GM11168 (cell line): Measurements from ENCODE around the gene SYCP1.
"Not testable (repeated sequence)": the region's sequence is repeated elsewhere in the genome, so short reads cannot be mapped to it uniquely, and the experiment has no call there.

Experiments
- in situ Hi-C: fragments of 300-500 bp; cut with MboI; formaldehyde crosslinking; loops from one replicate; pipeline ENCODE4 v1.12.0; 2022; ENCODE audit warnings: low sequenced_read_pairs; ENCODE audit not compliant: unreplicated experiment

Gene SYCP1, protein sequence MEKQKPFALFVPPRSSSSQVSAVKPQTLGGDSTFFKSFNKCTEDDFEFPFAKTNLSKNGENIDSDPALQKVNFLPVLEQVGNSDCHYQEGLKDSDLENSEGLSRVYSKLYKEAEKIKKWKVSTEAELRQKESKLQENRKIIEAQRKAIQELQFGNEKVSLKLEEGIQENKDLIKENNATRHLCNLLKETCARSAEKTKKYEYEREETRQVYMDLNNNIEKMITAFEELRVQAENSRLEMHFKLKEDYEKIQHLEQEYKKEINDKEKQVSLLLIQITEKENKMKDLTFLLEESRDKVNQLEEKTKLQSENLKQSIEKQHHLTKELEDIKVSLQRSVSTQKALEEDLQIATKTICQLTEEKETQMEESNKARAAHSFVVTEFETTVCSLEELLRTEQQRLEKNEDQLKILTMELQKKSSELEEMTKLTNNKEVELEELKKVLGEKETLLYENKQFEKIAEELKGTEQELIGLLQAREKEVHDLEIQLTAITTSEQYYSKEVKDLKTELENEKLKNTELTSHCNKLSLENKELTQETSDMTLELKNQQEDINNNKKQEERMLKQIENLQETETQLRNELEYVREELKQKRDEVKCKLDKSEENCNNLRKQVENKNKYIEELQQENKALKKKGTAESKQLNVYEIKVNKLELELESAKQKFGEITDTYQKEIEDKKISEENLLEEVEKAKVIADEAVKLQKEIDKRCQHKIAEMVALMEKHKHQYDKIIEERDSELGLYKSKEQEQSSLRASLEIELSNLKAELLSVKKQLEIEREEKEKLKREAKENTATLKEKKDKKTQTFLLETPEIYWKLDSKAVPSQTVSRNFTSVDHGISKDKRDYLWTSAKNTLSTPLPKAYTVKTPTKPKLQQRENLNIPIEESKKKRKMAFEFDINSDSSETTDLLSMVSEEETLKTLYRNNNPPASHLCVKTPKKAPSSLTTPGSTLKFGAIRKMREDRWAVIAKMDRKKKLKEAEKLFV

GRCh38 chr1:114854693-114855320, at the start of gene SYCP1:
SYCP1 (plus strand) TSS chr1:114854863; CDS start chr1:114855465, 602 bp downstream.
- in situ Hi-C loops, result no loop called here

- in situ Hi-C loops, result no loop called here
Observed at GRCh38 chr1:114819869-114820268, 34.8 kb upstream of the SYCP1 start.

- in situ Hi-C loops, result no loop called here
Observed at GRCh38 chr1:114820392-114820791, 34.3 kb upstream of the SYCP1 start.

GRCh38 chr1:114821978-114822377, 32.7 kb upstream of the SYCP1 start:
- in situ Hi-C loops, result no loop called here

GRCh38 chr1:114828251-114828650, 26.4 kb upstream of the SYCP1 start:
- in situ Hi-C loops, result no loop called here

GRCh38 chr1:114830075-114830474, 24.6 kb upstream of the SYCP1 start:
- in situ Hi-C loops, result not testable (repeated sequence)

- in situ Hi-C loops, result no loop called here
Observed at GRCh38 chr1:114831276-114831994, 23.2 kb upstream of the SYCP1 start.

- in situ Hi-C loops, result no loop called here
Observed at GRCh38 chr1:114832057-114832456, 22.6 kb upstream of the SYCP1 start.

DNA sequence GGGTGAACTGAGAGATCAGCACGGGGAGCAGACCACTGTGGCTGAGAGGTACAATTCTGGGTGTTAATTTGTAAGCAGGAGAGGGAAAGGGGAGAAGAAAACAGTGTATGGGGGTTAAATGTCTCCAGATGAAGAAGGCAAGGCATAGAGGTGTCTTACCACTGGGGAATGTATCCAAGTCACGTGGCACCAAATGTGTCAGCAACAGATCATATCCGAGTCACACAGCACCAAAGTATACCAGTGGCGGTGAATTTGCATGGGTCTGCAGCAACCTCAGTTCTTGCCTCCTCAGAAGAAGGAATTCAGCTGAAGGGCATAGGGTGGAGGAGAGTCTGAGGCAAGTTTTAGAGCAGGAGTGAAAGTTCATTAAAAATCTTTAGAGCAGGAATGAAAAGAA, 21.2 kb upstream of the SYCP1 start:
- in situ Hi-C loops, result no loop called here

- in situ Hi-C loops, result no loop called here
Observed at GRCh38 chr1:114844270-114844669, 10.4 kb upstream of the SYCP1 start.

DNA sequence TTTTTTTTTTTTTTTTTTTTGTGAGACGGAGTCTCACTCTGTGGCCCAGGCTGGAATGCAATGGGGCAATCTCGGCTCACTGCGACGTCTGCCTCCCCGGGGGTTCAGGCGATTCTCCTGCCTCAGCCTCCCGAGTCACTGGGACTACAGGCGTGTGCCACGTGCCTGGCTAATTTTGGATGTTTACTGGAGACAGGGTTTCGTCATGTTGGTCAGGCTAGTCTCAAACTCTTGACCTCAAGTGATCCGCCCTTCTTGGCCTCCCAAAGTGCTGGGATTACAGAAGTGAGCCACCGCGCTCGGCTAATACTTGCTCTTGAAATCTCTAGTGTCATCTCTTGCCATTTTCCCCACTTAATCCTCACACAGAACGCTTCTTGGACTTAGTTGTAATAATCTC, 1.1 kb upstream of the SYCP1 start:
- in situ Hi-C loops, result no loop called here

DNA sequence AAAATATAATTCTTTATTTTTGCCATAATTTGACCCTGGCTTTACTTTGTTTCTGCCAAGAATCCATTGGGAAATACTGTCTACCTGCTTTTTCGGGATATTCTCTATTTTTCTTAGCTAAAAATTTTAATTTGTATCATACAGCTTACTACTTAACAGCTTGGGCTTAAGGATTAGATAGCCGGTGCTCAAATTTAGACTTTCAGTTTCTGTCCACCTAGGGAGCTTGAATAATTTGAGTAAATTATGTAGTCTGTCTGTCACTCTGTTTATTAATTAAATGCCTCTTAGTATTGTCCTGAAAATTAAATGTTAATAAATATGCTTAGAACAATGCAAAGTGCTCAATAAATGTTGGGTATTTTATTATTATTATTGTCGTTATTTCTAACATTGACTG, 6.7 kb downstream of the SYCP1 start:
- in situ Hi-C loops, result no loop called here

DNA sequence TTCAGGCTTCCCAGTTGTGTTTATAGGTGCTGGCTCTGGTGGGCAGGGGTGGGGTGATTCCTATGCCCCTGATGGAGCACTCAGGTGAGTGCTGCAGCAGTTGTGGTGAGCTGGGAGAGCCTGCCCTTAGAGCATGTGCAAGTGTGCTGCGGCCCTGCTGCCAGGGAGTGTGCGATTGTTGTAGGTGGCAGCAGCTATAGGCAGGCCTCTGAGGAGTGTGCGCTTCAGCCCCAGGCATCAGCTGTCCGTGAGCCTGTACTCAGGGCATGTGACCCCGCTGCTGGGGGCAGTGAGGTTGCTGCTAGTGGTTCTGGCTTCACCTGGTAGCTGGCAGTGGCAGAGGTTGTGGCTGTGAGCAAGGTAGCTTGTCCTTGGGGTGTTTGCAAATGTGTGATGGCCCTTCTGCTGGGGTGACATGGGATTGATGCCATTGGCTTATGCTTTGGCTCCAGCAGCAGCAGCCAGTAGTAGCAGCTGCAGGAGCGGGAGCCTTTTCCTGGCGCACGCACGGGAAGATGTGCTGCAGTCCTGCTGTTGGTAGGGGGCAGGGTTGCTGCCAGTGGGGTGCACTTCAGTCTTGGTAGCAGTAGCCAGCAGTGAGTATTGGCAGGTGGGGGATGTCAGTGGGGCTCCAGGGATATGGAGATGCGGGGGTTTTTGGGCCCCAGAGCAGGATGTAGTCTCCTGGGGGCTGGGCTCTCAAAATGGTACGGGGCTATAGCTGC, 37.7 kb downstream of the SYCP1 start:
- in situ Hi-C loops, result no loop called here

- in situ Hi-C loops, result no loop called here
Observed at GRCh38 chr1:114896795-114897194, 42.1 kb downstream of the SYCP1 start.

GRCh38 chr1:114901814-114902213, 47.2 kb downstream of the SYCP1 start:
- in situ Hi-C loops, result no loop called here

GRCh38 chr1:114902343-114902742, 47.7 kb downstream of the SYCP1 start:
- in situ Hi-C loops, result no loop called here

DNA sequence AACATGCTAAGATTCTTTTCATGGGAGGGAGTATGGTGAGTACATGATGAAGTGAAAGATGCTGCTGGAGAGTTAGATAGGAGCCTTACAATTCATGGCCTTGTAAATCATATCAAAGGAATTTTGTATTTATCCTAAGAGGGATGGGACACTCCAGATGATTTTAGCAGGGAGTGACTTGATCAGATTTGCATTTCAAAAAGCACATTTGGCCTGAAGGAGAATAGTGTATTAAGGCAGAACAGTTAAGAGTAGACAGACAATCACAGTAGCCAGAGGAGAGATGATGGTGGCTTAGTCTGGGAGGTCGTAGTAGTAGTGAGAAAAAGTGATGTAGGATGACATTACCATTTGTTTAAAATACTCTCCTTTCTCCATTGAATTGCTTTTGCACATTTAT, 48.8 kb downstream of the SYCP1 start:
- in situ Hi-C loops, result no loop called here

DNA sequence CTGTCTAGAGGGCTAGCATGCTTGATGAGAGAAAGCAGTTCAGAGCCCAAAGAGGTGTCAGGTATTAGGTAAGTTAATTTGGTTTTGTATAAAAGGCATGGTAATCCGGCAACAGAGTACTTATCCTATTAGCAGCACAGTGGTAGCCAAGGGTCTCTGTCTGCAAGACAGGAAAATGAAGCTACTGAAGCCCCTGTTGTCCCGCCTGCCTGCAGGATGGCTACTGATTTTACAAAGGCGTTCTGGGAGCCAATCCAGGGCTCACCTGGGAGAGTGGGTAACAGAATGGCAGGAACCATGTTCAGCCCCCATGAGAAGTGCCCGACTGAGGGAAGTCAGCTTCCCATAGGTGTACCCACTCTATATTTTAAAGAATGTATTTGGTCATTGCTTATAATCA, 61.1 kb downstream of the SYCP1 start:
- in situ Hi-C loops, result not testable (repeated sequence)

DNA sequence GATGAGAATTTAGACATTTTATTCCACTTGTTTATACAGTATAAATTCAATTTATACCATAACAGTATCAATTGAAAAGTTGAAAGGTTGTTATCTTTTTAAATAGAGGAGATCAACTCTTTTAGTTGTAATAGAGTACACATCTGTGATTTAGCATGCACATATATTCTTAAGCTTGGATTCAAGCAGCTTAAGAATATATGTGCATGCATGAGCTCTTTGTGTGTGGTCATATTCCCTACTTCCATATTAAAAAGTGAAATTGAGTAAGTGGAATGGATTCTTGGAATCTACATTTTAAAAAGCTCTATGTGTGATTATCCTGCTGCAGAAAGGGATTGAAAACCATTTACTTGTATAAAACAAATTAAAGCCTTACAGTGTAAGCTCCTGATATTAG, 71.9 kb downstream of the SYCP1 start:
- in situ Hi-C loops, result no loop called here
